ENCODE results near the gene CEP131.
A peak's percentile ranks its signal among the peaks of the same experiment; 100 is the strongest.

Gene CEP131

DNA sequence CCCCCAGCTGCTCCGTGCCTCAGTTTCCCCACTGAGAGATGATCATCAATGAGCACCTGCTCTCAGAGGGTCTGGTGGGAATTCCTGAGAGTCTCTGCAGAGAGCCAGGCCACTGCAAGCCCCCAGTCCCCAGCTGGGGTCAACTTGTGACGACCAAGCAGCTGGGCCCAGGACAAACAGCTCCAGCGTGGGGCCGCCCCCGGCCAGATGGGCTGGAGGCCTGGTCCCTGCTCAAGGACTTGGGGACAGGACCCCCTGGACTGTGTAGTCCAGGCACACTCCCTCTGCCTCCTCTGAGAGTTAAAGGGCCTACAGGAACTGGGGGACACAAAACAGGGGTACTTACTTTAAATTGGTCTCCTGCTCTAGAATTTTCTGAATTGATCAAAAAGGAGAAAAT, 40.2 kb downstream of the CEP131 start:
- no peak for DNase-seq

DNA sequence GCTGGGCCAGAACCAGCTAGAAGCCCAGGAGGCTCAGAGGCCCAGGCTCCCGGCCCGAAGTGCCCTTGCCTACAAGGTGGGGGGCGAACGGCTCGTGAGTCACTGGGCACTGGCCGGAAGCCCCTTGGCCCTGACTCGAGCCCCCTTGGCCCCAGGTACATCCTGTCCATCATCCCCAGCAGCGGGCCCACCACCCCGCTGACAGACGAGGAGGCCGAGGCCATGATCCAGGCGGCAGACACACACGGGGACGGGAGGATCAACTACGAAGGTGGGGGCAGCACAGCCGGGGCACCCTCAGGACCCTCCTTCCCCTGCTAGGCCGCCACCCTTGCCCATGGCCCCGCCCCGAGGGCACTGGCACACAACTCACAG, 41.0 kb downstream of the CEP131 start:
- no peak for DNase-seq

DNA sequence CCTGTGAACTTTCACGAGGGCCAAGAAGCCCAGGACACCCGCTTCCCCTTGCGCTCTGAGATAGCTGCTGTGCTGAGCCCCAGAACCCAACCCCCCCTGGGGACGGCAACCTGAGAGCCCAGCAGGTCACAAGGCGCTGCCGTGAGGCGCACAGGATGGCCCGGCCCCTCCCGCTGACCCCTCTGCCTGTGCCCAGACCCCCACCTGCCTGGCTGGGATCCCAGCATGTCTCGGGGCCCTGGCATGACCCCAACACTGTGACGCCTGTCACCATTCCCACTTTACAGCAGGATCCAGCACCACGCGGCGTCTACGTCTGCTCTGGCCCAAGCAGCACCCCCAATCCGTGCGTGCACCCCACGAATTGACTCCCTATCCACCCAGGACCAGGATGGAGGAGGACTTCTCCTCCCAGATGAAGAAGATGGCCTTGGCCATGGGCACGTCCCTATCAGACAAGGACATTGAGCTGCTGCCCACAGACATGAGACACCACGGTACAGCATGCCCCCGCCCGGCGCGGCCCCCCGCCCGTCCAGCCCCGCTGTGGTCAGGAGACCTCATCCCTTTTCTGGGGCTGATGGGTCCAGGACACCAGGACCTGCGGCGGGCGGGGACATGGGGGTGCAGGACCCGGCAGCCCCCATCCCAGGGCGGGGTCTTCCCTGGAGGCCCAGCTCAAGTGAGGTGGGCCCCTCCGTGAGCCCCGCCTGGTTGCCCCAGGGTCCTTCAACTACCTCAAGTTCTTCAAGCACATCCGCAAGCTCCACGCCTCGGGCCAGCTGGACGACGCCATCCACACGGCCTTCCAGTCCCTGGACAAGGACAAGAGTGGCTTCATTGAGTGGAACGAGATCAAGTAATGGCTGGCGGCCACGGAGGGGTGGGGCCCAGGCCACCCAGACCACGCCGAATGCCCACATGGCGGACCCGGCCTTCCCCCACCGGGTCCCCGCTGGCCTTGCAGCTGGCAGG, 41.6 kb downstream of the CEP131 start:
- DNase-seq = no peak

DNA sequence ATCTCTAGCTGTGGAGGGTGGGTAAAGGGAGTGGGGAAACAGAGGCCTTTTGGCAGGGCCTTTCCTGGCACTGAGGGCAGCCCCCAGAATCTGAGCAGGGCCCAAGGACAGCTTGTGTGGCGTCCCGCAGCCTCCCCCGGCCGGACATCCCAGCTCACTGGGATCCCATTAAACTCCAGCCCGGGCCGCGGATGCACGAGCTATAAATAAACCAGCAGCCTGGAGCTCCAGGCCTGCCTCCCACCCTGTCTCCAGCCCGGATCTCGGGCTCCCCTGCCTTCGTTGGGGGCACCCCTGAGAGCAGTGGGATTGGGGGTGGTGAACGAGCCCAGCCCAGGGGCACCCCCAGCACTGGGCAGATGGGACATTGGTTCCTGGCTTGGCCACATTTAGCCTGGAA, 42.9 kb downstream of the CEP131 start:
- DNase-seq = no peak

DNA sequence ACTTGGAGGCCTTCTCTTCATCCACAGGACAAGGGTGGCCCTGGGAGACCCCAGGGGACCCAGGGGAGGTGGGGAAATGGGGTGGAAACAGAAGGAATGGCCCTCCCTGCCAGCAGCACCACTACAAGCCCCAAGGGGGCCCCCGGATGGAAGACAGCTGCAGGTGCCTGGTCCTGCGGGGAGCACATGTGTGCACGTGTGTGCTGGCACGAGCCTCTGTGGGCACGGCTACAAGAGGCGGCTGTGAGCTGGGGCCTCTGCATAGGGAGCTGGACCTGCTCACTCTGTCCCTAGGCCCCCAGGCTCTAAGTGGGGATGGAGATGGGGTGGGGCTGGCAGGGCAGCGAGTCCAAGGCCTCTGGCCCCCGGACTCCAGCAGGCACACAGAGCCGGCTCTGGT, 43.5 kb downstream of the CEP131 start:
- DNase-seq = no peak

DNA sequence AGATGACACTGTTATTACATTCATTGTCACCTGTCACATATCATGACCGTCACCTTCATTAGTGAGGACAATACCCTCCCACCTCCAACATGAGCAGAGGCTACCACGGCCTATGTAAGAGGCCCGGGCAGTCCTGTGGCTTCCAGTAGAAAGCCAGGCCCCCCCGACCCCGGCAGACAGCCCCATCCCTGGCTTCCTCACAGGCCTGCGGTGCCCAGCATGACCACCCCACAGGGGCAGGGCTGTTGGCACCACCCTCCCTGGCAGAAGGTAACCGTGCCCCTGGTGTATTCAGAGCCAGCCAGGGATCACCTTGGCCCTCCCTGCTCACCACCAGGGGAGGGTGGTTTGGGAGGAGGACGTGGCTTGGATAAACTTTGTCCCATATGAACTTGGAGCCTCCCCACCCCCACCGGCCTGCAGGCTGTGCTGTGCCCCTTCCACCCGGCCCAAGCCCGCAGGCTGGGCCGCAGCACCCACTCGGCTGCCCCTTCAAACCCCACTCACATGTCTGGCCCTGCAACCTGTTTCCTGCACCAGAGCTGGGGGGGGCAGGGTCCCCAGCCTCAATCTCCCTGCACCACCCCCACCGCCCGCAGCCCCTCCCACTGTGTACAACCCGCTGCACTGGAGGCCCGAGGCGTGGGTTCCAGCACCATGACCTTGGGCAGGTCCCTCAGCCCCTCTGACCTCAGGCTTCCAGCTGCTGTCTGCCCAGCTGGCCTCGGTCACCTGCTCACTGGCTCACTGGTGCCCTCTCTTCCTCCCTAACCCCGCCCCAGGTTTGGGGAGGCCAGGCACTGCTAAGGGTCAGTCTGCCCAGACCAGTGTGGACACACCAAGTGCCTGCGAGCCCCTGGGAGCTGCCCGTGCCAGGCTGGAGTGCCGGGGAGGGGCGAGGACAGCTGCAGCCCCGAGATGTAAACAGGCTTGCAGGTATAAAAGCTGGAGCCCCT, 44.4 kb downstream of the CEP131 start:
- no peak for DNase-seq

DNA sequence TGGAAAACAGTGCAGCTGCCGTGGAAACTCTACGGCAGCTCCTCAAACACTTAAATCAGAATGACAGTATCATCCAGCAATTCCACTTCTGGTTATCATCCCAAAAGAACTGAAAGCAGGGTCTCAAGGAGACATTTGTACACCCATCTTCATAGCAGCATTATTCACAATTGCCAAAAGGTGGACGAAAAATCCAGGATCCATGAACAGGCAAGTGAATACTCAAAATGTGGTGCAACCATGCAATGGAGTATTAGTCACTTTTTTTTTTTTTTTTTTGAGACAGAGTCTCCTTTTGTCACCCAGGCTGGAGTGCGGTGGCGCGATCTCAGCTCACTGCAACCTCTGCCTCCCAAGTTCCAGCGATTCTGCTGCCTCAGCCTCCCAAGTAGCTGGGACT, 46.1 kb downstream of the CEP131 start:
- DNase-seq = no peak

DNA sequence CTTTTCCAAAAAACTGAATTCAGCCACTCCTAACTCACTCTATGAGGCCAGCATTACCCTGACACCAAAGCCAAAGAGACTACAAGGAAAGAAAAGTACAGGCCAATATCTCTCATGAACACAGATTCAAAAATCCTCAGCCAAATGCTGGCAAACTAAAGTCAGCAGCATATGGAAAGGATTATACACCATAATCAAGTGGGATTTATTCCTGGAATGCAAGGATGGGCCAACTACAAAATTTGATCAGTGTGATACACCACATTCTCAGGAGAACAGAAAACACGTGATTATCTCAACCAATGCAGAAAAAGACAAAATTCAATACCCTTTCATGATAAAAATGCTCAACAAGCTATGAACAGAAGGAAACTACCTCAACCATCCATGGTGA, 49.0 kb downstream of the CEP131 start:
- DNase-seq = no peak

DNA sequence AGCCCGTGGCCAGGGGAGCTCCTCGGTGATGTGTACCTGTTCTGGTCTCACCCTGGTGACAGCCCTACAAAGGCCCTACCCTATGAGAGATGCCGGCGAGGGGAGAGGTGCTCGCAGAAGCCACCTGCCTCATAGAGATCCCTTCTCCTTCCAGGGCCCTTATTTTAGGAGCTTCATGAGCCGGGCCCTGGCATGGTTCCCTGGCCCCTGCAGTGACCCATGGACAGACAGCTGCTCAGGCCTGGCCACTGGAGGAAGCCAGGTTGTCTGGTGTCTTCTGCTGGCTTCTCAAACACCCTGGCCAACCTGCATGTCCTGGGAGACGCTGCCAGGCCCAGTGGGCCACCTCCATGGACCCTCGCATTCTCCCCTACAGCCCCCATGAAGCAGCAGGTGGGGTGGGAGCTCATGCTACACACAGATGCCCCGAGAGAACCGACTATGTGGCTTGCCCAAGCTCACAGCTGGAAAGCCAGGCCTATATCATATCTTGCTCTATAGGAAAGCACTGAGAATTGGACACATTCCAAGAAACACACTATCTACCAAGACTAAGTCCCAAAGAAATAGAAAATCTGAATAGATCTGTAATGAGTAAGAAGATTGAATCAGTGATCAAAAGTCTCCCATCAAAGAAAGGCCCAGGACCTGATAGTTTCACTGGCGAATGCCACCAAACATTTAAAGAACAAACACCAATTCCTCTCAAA, 49.6 kb downstream of the CEP131 start:
- no peak for DNase-seq

DNA sequence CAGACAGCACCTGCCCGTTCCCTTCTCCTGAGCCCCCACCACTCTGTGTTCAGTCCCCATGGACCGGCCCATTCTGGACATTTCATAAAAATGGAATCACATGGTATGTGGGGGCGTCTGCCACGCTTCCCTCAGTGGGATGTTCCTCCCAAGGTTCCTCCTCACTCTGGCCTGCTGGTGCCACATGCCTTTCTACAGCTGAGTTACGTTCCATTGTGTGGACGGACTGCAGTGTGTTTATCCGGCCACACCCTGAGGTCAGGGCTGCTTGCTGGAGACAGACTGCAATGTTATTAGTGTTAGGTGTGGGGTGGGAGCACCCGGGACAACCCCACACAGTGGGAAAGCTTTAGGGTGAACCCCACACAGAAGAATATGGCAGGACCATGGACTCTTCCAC, 50.8 kb downstream of the CEP131 start:
- no peak for DNase-seq

DNA sequence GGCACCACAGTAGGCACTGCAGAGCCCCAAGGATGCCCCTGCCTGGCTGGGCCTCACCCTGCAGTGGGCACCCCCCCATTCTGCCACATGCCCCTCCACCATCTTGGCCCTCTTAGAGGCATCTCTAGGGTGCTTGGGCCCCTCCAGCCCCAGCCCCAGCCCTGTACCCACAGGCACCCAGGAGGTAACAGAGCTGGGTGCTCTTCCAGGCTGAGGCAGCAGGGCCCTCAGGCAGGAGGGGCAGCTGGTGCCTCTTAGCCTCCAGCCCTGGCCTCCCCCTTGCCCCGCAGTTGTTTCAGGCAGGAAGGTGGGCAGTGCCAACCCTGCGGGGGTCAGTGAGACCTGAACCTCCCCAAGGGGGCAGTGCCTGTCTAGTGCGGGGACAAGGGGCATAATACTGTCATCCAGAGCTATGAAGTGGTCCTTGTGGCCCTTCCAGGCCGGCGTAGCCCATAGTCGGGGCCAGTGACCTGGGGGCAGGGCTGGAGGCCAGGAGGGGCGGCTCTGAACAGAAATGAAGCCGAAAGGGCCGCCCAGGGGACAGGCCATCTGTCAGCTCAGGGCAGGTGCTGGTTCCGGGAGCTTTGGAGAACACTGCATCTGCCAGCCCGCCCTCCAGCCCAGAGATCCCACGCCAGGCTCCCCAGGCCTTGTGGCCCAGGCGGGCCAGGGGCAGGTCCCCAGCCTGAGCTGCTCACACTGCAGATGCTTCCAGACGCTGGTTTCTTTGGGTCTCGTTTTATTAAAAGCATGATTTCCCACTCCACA, 51.9 kb downstream of the CEP131 start:
- DNase-seq = no peak

DNA sequence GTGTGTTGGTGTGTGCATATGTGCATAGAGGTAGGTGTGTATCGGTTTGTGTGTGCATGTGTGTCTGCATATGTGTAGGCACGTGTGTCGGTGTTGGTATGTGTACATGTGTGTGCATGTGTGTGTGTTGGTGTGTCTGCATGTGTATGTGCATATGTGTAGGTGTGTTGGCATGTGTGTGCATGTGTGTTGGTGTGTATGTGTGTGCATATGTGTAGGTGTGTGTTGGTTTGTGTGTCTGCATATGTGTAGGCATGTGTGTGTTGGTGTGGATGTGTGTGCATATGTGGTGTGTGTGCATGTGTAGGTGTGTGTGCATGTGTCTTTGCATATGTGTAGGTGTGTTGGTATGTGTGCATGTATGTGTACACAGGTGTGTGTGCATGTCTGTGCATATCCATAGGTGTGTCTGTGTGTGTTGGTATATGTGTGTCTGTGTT, 52.9 kb downstream of the CEP131 start:
- DNase-seq = no peak

DNA sequence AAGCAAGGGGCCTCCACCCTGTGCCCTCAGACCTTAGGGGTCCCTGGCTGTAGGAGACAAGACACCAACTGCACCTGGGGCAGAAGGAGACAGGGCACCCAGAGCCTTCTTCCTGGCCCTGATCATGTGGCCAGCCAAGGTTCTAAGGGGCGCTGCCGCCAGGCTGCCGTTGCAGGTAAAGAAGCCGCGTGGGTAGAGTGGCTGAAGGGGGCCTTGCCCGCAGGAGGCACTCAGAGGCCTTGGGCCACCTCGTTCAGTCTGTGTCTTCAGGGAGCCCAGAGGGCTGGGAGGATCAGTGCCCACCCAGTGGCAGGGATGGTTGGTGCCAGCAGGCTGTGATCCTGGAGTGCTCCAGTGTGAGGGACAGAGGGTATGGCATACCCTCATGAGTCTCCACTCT, 55.1 kb downstream of the CEP131 start:
- DNase-seq = no peak

DNA sequence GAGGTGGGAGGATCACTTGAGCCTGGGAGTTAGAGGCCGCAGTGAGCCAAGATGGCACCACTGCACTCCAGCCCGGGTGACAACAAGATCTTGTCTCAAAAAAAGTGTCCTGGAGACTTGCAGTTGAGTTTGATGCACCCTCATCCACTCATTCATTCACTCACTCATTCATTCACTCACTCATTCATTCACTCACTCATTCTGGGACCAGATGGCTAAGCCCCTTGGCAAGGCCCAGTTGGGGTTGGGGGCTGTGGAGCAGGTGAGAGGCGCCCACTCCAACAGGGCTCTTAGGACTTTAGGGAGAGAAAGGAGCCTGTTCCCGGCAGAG, 55.6 kb downstream of the CEP131 start:
- DNase-seq = no peak

DNA sequence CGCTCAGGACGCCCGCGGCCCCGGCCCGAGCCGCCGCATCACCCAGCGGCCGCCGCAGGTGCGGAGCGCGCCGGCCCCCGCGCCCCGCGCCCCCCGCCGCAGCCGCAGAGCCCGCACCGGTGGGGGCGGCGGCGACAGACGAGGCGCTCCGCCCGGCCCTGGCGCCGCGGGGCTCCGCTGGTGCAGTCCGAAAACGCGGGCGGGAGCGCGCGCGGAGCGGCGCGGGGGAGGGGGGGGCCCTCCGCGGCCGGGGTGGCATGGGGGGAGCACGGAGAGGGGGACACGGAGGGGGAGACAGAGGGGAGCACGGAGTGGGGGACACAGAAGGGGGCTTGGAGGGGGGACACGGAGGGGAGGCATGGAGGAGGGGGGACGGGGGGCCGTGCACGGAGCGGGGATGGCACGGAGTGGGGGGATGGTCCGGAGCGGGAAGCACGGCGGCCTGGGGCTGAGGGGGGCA, 56.7 kb downstream of the CEP131 start, which contains the start of gene AATK:
AATK (minus strand) TSS at position 189 of the 460 bp plus-strand sequence. CDS start 229 bp downstream, outside the sequence.
- no peak for DNase-seq

DNA sequence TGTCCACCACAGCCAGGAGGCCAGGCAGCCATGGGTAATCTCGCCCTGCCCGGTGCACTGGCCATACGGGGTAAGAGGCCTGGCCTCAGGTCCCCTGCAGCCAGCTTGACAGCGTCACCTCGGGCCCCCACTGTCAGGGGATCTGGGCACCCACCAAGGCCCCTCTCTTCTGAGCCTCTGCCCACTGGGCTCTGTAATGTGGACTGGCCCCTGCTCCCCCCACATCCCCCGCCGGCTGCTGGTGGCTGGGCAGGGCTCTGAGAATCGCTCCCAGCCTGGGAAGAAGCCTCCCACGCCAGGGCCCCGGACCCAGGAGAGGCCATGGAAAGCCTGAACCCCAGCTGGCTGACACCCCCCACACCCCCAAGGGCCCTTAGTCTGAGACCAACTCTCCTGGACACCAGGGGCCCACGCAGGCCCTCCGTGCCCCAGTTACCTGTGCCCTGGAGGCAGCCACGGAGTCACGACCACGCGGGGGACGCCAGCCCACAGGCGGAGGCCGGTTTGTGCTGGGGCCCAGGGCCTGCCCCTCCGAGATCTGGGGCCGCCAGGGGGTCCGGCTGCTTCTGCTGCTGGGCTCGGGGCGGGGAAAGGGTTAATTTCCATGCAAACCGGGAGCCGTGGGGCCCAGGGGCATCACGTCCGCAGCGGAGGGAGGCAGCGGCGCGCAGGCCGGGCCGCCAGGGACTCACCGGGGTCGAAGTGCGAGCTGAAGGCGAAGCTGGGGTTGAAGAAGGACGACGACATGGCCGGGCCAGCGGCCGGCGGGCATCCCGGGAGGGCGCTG, 57.3 kb downstream of the CEP131 start, which contains the start of gene PVALEF:
PVALEF (plus strand) TSS at position 262 of the 787 bp plus-strand sequence. CDS start 15,720 bp downstream, outside the sequence.
- DNase-seq = no peak

DNA sequence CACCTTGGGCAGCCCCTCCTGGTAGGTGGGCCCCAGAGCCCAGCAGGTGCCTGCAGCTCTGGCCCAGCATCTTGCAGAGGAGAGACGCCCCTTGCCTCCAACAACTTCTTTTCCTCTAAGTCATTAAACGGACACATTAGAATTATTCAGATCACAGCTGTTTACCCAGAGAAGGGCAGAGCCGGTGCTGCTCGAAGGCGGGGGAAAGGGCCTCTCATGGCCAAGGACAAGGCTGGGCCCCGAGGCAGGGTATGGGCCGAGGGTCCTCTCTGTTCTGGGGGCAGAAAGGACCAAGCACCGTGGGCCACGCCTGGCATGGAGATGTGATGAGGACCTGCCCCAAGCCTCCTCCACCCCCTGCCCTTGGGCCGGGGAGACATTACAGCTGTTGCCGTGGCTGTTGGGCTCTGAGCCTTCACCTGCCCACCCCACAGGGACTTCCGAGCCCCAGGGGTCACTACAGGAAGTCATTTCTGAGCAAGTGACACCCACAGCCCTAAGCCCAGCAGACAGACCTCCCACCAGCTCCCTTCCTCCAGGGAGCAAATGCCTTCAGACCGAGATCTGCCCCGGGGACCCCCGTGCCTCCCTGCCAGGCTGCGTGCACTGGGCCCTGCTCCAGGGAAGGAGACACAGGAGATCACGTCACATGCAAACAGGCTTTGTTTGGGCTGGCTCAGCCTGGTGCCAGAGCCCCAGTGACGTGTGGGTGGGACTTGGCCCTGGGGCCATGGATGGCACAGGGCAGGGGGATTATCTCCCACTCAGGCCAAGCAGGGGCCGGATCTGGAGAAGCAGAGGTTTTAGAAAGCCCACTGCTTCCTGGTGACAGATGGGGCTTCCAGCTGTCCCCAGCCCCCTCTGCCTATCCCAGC, 58.2 kb downstream of the CEP131 start:
- DNase-seq = peak; percentile 50

DNA sequence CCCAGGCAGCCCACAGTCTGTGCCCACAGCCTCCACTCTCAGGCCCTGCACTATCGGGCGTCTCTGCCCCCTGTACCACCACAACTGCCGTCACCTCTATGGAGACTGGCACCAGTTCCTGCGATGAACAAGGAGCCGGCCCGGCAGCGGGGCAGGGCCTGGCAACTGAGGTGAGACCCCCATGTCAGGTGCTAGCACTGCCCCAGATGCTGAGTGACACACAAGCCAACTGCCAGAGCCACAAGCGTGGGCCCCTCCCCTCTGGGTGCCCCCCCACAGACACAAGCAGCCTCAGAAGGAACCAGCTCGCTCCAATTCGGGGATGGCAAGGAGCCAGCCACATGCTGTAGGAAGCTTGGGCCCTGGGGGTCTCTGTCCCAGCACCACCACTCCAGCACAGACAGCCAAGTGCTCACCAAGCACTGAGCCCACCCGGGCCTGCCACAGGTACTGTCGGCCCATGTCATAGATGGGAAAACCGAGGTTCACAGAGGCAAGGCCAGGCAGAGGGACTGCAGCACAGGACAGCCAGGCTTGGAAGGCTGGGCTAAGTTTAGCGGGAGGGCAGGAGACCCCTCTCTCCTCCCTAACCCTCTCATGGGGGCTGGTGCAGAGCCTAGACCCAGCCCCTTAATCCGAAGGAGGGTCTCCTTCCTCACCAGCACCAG, 58.9 kb downstream of the CEP131 start:
- DNase-seq = no peak

DNA sequence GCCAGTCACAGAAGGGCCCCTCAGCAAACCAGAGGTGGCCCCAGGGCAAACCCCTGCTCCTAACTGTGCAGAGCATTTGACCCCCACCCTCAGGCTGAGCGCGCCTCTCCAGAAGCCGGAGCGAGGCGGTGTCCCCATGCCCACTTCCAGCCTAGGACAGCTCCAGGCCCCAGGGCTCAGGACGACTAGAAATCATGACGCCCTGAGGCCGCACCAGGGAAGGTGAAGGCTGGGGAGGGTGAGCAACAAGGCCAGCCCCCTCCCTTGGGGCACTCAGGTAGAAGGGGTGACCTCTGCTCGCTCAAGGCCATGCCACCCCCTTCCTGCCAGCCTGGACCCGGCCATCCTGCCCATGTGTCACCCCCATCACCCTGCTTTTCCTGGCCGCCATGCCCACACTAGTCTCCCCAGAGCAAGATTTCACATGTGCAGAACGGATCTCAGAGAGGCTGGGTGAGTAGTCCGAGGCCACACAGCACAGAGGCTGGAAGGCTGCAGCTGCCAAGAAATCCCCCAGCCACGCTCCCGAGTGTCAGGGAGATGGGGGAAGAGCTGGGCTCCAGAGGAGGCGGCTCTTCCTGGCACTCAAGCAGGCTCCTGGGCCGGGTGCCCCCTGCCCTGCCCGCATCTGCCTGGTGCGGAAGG, 59.6 kb downstream of the CEP131 start:
- DNase-seq = no peak
